ENCODE measurements around the gene SLC7A6. TPM values are rescaled to one million over a fixed set of nuclear protein-coding genes. Genes with fewer than 3 reads are reported as not detected.

SLC7A6 gene
- total and polyA plus RNA-seq, 2 of the 13 experiments (the other 11 are each of a cell fraction or from before 2014, with no cell fraction given), result 35.8 to 70.8 TPM

DNA sequence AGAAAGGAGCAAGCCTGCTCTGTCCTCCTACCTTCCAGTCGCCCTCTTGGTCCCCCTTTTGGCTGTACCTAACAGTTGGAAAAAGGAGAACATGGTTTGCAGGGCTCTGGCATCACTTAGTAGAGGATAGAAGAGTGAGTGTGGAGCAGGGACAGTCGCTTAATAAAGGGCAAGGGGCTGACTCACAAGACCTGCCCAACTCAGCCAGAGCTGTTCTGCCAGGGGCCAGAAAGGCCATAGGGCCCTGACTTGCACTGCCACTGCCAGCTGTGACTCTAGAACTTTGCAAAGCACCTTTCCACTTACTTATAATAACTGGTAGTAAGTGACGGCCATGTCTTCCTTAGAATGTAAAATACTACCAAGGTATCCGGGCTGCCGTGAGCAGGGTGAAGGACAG lies 60.0 kb downstream of the SLC7A6 start (continued):
- TF ChIP-seq, protein P1, sequence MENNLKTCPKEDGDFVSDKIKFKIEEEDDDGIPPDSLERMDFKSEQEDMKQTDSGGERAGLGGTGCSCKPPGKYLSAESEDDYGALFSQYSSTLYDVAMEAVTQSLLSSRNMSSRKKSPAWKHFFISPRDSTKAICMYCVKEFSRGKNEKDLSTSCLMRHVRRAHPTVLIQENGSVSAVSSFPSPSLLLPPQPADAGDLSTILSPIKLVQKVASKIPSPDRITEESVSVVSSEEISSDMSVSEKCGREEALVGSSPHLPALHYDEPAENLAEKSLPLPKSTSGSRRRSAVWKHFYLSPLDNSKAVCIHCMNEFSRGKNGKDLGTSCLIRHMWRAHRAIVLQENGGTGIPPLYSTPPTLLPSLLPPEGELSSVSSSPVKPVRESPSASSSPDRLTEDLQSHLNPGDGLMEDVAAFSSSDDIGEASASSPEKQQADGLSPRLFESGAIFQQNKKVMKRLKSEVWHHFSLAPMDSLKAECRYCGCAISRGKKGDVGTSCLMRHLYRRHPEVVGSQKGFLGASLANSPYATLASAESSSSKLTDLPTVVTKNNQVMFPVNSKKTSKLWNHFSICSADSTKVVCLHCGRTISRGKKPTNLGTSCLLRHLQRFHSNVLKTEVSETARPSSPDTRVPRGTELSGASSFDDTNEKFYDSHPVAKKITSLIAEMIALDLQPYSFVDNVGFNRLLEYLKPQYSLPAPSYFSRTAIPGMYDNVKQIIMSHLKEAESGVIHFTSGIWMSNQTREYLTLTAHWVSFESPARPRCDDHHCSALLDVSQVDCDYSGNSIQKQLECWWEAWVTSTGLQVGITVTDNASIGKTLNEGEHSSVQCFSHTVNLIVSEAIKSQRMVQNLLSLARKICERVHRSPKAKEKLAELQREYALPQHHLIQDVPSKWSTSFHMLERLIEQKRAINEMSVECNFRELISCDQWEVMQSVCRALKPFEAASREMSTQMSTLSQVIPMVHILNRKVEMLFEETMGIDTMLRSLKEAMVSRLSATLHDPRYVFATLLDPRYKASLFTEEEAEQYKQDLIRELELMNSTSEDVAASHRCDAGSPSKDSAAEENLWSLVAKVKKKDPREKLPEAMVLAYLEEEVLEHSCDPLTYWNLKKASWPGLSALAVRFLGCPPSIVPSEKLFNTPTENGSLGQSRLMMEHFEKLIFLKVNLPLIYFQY (CRISPR knock-in tag; IDR thresholded peaks at IDR 0.05; ENCODE audit: borderline replicate concordance), result no peak
- TF ChIP-seq CBX5 (CRISPR knock-in tag; IDR thresholded peaks at IDR 0.05; ENCODE audit: borderline replicate concordance), result no peak
- no peak for TF ChIP-seq ATF7-NPFF (CRISPR knock-in tag; IDR thresholded peaks at IDR 0.05; ENCODE audit: low read depth)
- no peak for TF ChIP-seq ZNF318 (CRISPR knock-in tag; IDR thresholded peaks at IDR 0.05)
- TF ChIP-seq ZNF414 (CRISPR knock-in tag; IDR thresholded peaks at IDR 0.05), result no peak
- TF ChIP-seq, protein P2, sequence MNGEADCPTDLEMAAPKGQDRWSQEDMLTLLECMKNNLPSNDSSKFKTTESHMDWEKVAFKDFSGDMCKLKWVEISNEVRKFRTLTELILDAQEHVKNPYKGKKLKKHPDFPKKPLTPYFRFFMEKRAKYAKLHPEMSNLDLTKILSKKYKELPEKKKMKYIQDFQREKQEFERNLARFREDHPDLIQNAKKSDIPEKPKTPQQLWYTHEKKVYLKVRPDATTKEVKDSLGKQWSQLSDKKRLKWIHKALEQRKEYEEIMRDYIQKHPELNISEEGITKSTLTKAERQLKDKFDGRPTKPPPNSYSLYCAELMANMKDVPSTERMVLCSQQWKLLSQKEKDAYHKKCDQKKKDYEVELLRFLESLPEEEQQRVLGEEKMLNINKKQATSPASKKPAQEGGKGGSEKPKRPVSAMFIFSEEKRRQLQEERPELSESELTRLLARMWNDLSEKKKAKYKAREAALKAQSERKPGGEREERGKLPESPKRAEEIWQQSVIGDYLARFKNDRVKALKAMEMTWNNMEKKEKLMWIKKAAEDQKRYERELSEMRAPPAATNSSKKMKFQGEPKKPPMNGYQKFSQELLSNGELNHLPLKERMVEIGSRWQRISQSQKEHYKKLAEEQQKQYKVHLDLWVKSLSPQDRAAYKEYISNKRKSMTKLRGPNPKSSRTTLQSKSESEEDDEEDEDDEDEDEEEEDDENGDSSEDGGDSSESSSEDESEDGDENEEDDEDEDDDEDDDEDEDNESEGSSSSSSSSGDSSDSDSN (CRISPR knock-in tag; IDR thresholded peaks at IDR 0.05), result no peak
- TF ChIP-seq HOXA7 (CRISPR knock-in tag; IDR thresholded peaks at IDR 0.05), result no peak
